Left ventricle myocardium inferior (tissue), 1 donor: ENCODE data around the gene GRM7. TPM values are rescaled to one million over a fixed set of nuclear protein-coding genes. Genes with fewer than 3 reads are reported as not detected.
A peak's percentile ranks its signal among the peaks of the same experiment; 100 is the strongest.

Source experiments
- DNase-seq: peaks from one replicate; pipeline ENCODE4 v3.0.0-alpha.2; 2020
- H3K27ac ChIP-seq: fragments of 200-600 bp; replicated peaks from 2 replicates; pipeline ENCODE4 v1.8.0; 2021
- H3K27me3 ChIP-seq: fragments of 200-600 bp; 2 replicates; pipeline ENCODE4 v1.8.0; 2021; ENCODE audit warnings: low read depth
- H3K36me3 ChIP-seq: fragments of 200-600 bp; 2 replicates; pipeline ENCODE4 v1.8.0; 2021
- H3K4me1 ChIP-seq: fragments of 200-600 bp; 2 replicates; pipeline ENCODE4 v1.8.0; 2021
- H3K4me3 ChIP-seq: fragments of 200-600 bp; 2 replicates; pipeline ENCODE4 v1.8.0; 2021; ENCODE audit warnings: mild to moderate bottlenecking, moderate library complexity
- H3K9me3 ChIP-seq: fragments of 200-600 bp; replicated peaks from 2 replicates; pipeline ENCODE4 v1.8.0; 2021
- CTCF ChIP-seq: fragments of 200-600 bp; IDR thresholded peaks from 2 replicates; pipeline ENCODE4 v1.8.0; 2021; ENCODE audit warnings: antibody characterized with exemption, mild to moderate bottlenecking, borderline replicate concordance
- intact Hi-C: fragments of 100-400 bp; cut with micrococcal nuclease; formaldehyde crosslinking; loops from one replicate; pipeline ENCODE4 v1.11.0; 2022
- total RNA-seq: library from RNA; stranded (reverse); fragmentation: NEBNext Ultra II Directional; extraction: Animal tissue kit (Norgen Biotek cat#: 25700); gene quantifications from one replicate; pipeline ENCODE4 v1.2.1, GENCODE V29; 2021
- donor health status: DM: no; HTN: yes; CAD: no; lungs with severe emphysema.

The GRM7 gene
- total RNA-seq, 1 donor from 2014 or later: not detected

GRCh38 chr3:7144697-7145308, 283.9 kb downstream of the GRM7 start:
- peak; percentile 51 for TF ChIP-seq CTCF
- intact Hi-C loops: no loop called here
- Histone ChIP-seq H3K27ac (no peak overlapping the region), H3K36me3 (no peaks in the 10 kb centered on the region), H3K27me3 (no peaks in the 10 kb centered on the region), H3K4me1 (no peaks in the 10 kb centered on the region), H3K9me3 (no peaks in the 10 kb centered on the region), H3K4me3 (no peak overlapping the region)
- DNase-seq: no peak

GRCh38 chr3:7146529-7146928, 285.6 kb downstream of the GRM7 start:
- H3K27me3 ChIP-seq: no peaks in the 10 kb centered on the region
- no peak for DNase-seq
- H3K27ac ChIP-seq: no peak overlapping the region
- no peaks in the 10 kb centered on the region for H3K4me1 ChIP-seq
- TF ChIP-seq CTCF: no peak
- H3K36me3 ChIP-seq: no peaks in the 10 kb centered on the region
- no peaks in the 10 kb centered on the region for H3K9me3 ChIP-seq
- no peak overlapping the region for H3K4me3 ChIP-seq
- intact Hi-C loops: no loop called here

- Histone ChIP-seq H3K9me3 (no peaks in the 10 kb centered on the region), H3K4me3 (no peak overlapping the region), H3K27ac (no peak overlapping the region), H3K27me3 (no peaks in the 10 kb centered on the region), H3K4me1 (no peaks in the 10 kb centered on the region), H3K36me3 (no peaks in the 10 kb centered on the region)
- DNase-seq: no peak
- intact Hi-C loops: no loop called here
- no peak for TF ChIP-seq CTCF
Observed at GRCh38 chr3:7158516-7158915, 297.6 kb downstream of the GRM7 start.

- Histone ChIP-seq H3K4me1 (no peaks in the 10 kb centered on the region), H3K36me3 (no peaks in the 10 kb centered on the region), H3K9me3 (no peaks in the 10 kb centered on the region), H3K27ac (no peak overlapping the region), H3K27me3 (no peaks in the 10 kb centered on the region), H3K4me3 (no peak overlapping the region)
- DNase-seq: no peak
- intact Hi-C loops: no loop called here
- TF ChIP-seq CTCF: no peak
Observed at GRCh38 chr3:7160689-7161088, 299.8 kb downstream of the GRM7 start.

- Histone ChIP-seq H3K27me3 (no peaks in the 10 kb centered on the region), H3K9me3 (peaks cover 7% of the 10 kb centered on the region), H3K4me1 (no peaks in the 10 kb centered on the region), H3K36me3 (no peaks in the 10 kb centered on the region), H3K27ac (no peak overlapping the region), H3K4me3 (no peak overlapping the region)
- intact Hi-C loops: no loop called here
- no peak for DNase-seq
- TF ChIP-seq CTCF: peak; percentile 18
Observed at GRCh38 chr3:7166460-7166859, 305.5 kb downstream of the GRM7 start.
